ENCODE results near the gene LRG1.

DNA sequence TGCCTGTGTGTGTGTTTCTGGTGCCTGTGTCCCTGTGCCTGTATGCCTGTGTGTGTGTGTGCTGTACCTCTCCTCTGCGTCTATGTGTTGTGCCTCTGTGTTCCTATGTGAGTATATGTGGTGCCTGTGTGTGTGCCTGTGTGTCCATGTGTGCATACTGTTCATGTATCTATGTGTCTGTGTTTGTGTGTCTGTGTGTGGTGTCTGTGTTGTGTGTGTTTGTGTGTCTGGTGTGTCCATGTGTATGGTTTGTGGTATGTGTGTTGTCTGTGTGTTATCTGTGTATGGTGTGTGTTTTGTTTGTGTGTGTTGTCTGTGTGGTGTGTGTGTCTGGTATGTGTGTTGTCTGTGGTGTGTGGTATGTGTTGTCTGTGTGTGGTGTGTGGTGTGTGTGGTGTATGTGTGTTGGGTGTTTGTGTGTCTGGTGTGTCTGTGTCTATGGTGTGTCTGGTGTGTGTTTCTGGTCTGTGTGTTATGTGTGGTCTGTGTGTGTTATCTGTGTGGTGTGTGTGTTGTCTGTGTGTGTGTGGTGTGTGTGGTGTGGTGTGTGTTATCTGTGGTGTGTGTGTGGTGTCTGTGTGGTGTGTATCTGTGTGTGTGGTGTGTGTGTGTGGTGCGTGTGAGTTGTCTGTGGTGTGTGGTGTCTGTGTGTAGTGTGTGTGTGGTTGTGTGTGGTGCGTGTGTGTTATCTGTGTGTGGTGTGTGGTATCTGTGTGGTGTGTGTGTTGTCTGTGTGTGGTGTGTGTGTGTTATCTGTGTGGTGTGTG is 47.3 kb downstream of the LRG1 start:
- TF ChIP-seq RAD21 (IDR thresholded peaks at IDR 0.05): no peak
- TF ChIP-seq JUND (IDR thresholded peaks at IDR 0.05): no peak
- TF ChIP-seq GABPA (IDR thresholded peaks at IDR 0.05 in 1 of 2, conservative IDR thresholded peaks at IDR 0.05 in 1 of 2): no peak
